T-cell (primary cell): Measurements from ENCODE around the gene CRLF1. TPM values are rescaled to one million over a fixed set of nuclear protein-coding genes. Genes with fewer than 3 reads are reported as not detected.

Experiments used
- ATAC-seq, 4 experiments: fragments of 200-7000 bp in 3 of 4; fragments of 150-1000 bp in 1 of 4; cut with Tn5 transposase; replicated peaks in 1 of 4; 1 replicate in 3 of 4; 2 replicates in 1 of 4; pipeline ENCODE4 v1.10.0; 2021; ENCODE audit warnings: moderate library complexity in 3 of 4, mild to moderate bottlenecking in 2 of 4, moderate number of reproducible peaks in 1 of 4
- CTCF ChIA-PET, 2 donors: fragments of 300-600 bp; sonication (Branson Sonifier 250); formaldehyde crosslinking; loops; one replicate each; lab custom pipeline; 2022; ENCODE audit warnings: antibody characterized with exemption in 2 of 2; lab: Charles Lee
- POLR2A ChIA-PET, 2 donors: fragments of 300-600 bp; sonication (Branson Sonifier 250); formaldehyde crosslinking; loops; one replicate each; lab custom pipeline; 2022; ENCODE audit warnings: antibody characterized with exemption in 2 of 2; lab: Charles Lee
- DNase-seq, 35 experiments: peaks; one replicate each; pipeline versions ENCODE4 v3.0.0 to v3.0.0-alpha.2; 2013 to 2023
- H3K27ac ChIP-seq: one replicate; pipeline ENCODE4 v1.5.1; 2013; ENCODE audit warnings: low read length
- H3K27me3 ChIP-seq, 2 experiments: replicated peaks in 1 of 2; 1 replicate in 1 of 2; 2 replicates in 1 of 2; pipeline versions ENCODE4 v1.6.1 to v1.7.0; 2013; ENCODE audit warnings: low read length in 1 of 2, mixed read lengths in 1 of 2; ENCODE audit not compliant: control insufficient read depth in 2 of 2, insufficient read depth in 2 of 2; ENCODE audit errors: extremely low read depth in 1 of 2
- H3K36me3 ChIP-seq, 2 donors: 1 replicate in 1 of 2; 2 replicates in 1 of 2; pipeline versions ENCODE4 v1.6.1 to v1.7.0; 2013; ENCODE audit warnings: low read length in 1 of 2; ENCODE audit not compliant: control insufficient read depth in 2 of 2, insufficient read depth in 1 of 2; ENCODE audit errors: extremely low read depth in 1 of 2
- H3K4me1 ChIP-seq, 2 experiments: 1 replicate in 1 of 2; 2 replicates in 1 of 2; pipeline versions ENCODE4 v1.6.1 to v1.7.0; 2013; ENCODE audit warnings: low read length in 2 of 2, mixed read lengths in 1 of 2; ENCODE audit not compliant: insufficient read depth in 2 of 2, control insufficient read depth in 1 of 2; ENCODE audit errors: extremely low read depth in 1 of 2
- H3K4me3 ChIP-seq, 2 donors: 1 replicate in 1 of 2; 2 replicates in 1 of 2; pipeline versions ENCODE4 v1.5.1 to v1.7.0; 2013; ENCODE audit warnings: mild to moderate bottlenecking in 2 of 2, low read length in 1 of 2, moderate library complexity in 1 of 2; ENCODE audit not compliant: control insufficient read depth in 1 of 2; ENCODE audit errors: extremely low read depth in 1 of 2
- H3K9me3 ChIP-seq: 2 replicates; pipeline ENCODE4 v1.7.0; 2013
- H3K27ac Mint-ChIP-seq, 2 donors: one replicate each; pipeline ENCODE4 v1.8.0; 2020 to 2021; ENCODE audit warnings: mild to moderate bottlenecking in 2 of 2, mixed read lengths in 2 of 2
- H3K27me3 Mint-ChIP-seq, 2 donors: one replicate each; pipeline ENCODE4 v1.8.0; 2021 to 2022; ENCODE audit warnings: mixed read lengths in 2 of 2
- H3K36me3 Mint-ChIP-seq: one replicate; pipeline ENCODE4 v1.8.0; 2021; ENCODE audit warnings: mixed read lengths
- H3K4me1 Mint-ChIP-seq, 3 donors: one replicate each; pipeline ENCODE4 v1.8.0; 2020 to 2022; ENCODE audit warnings: mixed read lengths in 3 of 3, mild to moderate bottlenecking in 1 of 3
- H3K4me3 Mint-ChIP-seq, 3 donors: one replicate each; pipeline ENCODE4 v1.8.0; 2020 to 2022; ENCODE audit warnings: mild to moderate bottlenecking in 3 of 3, mixed read lengths in 3 of 3, moderate library complexity in 3 of 3
- H3K9me3 Mint-ChIP-seq, 3 donors: one replicate each; pipeline ENCODE4 v1.8.0; 2020 to 2022; ENCODE audit warnings: mixed read lengths in 3 of 3
- WGBS: methylation state at CpG from one replicate; pipeline ENCODE4 v1.1.5; 2013; ENCODE audit warnings: missing lambda C conversion rate; ENCODE audit not compliant: insufficient coverage; 5-methylcytosine and 5-hydroxymethylcytosine counted together
- total RNA-seq, 35 experiments: library from RNA in 6 of 35; stranded (reverse) in 6 of 35; fragments of 120-200 nt in 1 of 35; gene quantifications; one replicate each; pipeline versions ENCODE4 v1.2.1 to v1.2.4 and lab custom pipeline; 2013 to 2026

Gene CRLF1
- total RNA-seq, 5 donors from 2014 or later (not counting 1 experiment from before 2014, with no cell fraction given), result 0.56 to 0.73 TPM; not detected in 3

DNA sequence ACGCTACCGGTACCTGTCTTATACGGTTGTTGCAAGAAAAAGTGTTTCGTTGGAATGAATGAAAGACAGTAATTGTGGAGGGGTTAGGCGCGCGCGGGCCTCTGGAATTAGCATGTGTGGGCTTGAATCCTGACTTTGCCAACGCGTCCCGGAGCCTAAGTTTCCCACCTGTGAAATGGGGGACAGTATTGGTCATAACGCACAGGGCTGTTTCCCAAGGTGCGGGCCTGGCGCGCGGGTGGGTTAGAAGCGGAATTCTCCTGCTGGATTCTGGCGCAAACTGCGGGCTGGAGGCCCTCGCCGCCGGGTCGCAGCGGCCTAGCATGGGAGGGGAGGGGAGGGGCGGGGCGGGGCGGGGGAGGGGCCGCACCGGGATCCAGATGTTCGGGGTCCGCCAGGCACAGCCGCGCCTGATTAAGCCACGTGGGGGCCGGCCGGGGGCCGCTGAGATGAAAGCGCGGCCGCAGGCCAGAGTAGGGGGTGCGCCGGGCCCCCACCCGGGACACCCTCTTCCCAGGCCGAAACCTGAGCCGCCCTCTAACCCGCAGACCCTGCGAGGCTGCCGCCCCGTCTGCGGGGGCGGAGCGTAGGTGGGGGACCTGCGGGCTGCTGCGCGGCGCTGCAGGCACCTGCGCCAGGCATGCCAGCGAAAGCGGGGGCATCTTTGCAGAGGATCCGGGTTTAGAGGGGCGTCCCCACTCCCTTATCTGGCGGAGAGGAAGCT lies 4.9 kb upstream of the CRLF1 start:
- WGBS, result 1% methylated on average over 38 of the region's 62 CpGs
- Mint-ChIP-seq H3K4me1 (peaks cover 16 to 37% (median 20%) of the 10 kb centered on the region in 3 donors), H3K4me3 (peak overlapping the region; percentile 67 to 78 (median 71)), H3K36me3 (no peaks in the 10 kb centered on the region), H3K27ac (peak overlapping the region in 1 of 2 donors; percentile 69), H3K27me3 (peaks cover 52 to 81% of the 10 kb centered on the region in 2 donors), H3K9me3 (no peaks in the 10 kb centered on the region)
- DNase-seq (peak in 3 of 35 experiments; percentile 14 to 43 (median 37)), ATAC-seq (peak; percentile 51 to 58 (median 53))
- Histone ChIP-seq H3K27ac (no peak overlapping the region), H3K27me3 (peaks cover 17 to 91% of the 10 kb centered on the region in 2 experiments), H3K9me3 (no peaks in the 10 kb centered on the region), H3K4me1 (peaks cover 6 to 42% of the 10 kb centered on the region in 2 experiments), H3K4me3 (peak overlapping the region; percentile 45 to 79), H3K36me3 (no peaks in the 10 kb centered on the region)
- CTCF ChIA-PET, result interaction anchor here in 1 of 2 donors (0.5 kb wide), 1 partner anchor 61 kb away, joined by 4 read pairs; no protein-coding TSS in a partner anchor
- POLR2A ChIA-PET, result no interaction called here

- Histone ChIP-seq H3K9me3 (no peaks in the 10 kb centered on the region), H3K36me3 (no peaks in the 10 kb centered on the region), H3K27ac (no peak overlapping the region), H3K4me3 (no peak overlapping the region), H3K4me1 (peaks cover 6 to 42% of the 10 kb centered on the region in 2 experiments), H3K27me3 (peaks cover 17 to 87% of the 10 kb centered on the region in 2 experiments)
- peaks cover 48 to 74% of the 10 kb centered on the region in 2 donors for H3K27me3 Mint-ChIP-seq
- peaks cover 16 to 37% (median 20%) of the 10 kb centered on the region in 3 donors for H3K4me1 Mint-ChIP-seq
- ChIA-PET POLR2A (no interaction called here), CTCF (no interaction called here)
- no peak for ATAC-seq
- H3K9me3 Mint-ChIP-seq, result no peaks in the 10 kb centered on the region
- DNase-seq, result no peak
- no peaks in the 10 kb centered on the region for H3K36me3 Mint-ChIP-seq
- H3K4me3 Mint-ChIP-seq, result peak overlapping the region; percentile 56 to 78 (median 58)
- H3K27ac Mint-ChIP-seq, result peak overlapping the region in 1 of 2 donors; percentile 69
- 4% methylated on average over 27 of the region's 45 CpGs for WGBS
These were observed 4.1 kb upstream of the CRLF1 start for GRCh38 chr19:18610556-18611326.

DNA sequence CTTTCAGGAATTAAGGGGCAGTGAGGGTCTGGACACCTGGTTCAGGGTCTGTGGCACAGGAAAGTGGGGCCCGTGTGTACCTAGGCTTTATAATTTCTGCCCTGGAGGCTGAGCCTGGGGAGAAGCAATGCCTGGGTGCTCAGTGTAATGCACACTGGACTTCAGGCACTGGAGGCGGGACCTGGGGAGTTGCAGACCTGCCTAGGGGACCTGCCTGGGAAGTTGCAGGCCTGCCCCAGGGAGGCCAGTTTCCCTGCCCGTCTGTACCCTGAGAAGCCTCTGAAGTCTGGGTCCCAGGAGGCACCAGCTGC lies 3.6 kb upstream of the CRLF1 start:
- H3K9me3 Mint-ChIP-seq, result no peaks in the 10 kb centered on the region
- H3K36me3 Mint-ChIP-seq, result no peaks in the 10 kb centered on the region
- peaks cover 20 to 41% (median 20%) of the 10 kb centered on the region in 3 donors for H3K4me1 Mint-ChIP-seq
- Histone ChIP-seq H3K27ac (no peak overlapping the region), H3K4me3 (no peak overlapping the region), H3K9me3 (no peaks in the 10 kb centered on the region), H3K27me3 (peaks cover 19 to 88% of the 10 kb centered on the region in 2 experiments), H3K4me1 (peaks cover 6 to 47% of the 10 kb centered on the region in 2 experiments), H3K36me3 (no peaks in the 10 kb centered on the region)
- no peak overlapping the region for H3K27ac Mint-ChIP-seq
- peak overlapping the region in 1 of 3 donors; percentile 32 for H3K4me3 Mint-ChIP-seq
- no peak for DNase-seq
- peaks cover 51 to 76% of the 10 kb centered on the region in 2 donors for H3K27me3 Mint-ChIP-seq
- POLR2A ChIA-PET, result interaction anchor here in 1 of 2 donors (0.6 kb wide), 1 partner anchor 13 kb away, joined by 6 read pairs; no protein-coding TSS in a partner anchor
- CTCF ChIA-PET, result no interaction called here
- 67% methylated on average over 2 of the region's 3 CpGs for WGBS
- no peak for ATAC-seq

DNA sequence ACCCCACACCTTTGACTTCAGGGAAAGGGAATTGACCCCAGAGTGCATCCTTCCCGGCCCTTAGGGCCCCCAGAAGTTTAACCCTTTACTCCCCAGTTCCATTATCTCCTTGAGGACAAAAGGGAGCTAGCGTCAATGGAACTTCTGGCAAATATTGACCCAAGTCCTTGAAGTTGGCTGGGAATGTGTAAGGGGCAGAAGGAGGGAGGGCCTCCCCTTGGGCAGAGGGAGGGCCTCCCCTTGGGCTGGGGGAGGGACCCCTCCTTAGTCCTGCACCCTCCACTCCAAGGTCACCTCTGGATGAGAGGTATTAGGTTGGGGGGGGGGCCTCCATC lies 3.1 kb upstream of the CRLF1 start:
- H3K4me1 ChIP-seq, result peaks cover 6 to 49% of the 10 kb centered on the region in 2 experiments
- ATAC-seq (no peak), DNase-seq (no peak)
- Mint-ChIP-seq H3K27ac (no peak overlapping the region), H3K9me3 (no peaks in the 10 kb centered on the region), H3K36me3 (no peaks in the 10 kb centered on the region), H3K4me1 (peaks cover 20 to 41% (median 20%) of the 10 kb centered on the region in 3 donors), H3K27me3 (peaks cover 47 to 76% of the 10 kb centered on the region in 2 donors), H3K4me3 (peak overlapping the region in 1 of 3 donors; percentile 32)
- H3K9me3 ChIP-seq, result no peaks in the 10 kb centered on the region
- no peaks in the 10 kb centered on the region for H3K36me3 ChIP-seq
- H3K4me3 ChIP-seq, result no peak overlapping the region
- H3K27me3 ChIP-seq, result peaks cover 17 to 88% of the 10 kb centered on the region in 2 experiments
- H3K27ac ChIP-seq, result no peak overlapping the region
- POLR2A ChIA-PET, result interaction anchor here in 1 of 2 donors (0.6 kb wide), 1 partner anchor 14 kb away, joined by 6 read pairs; no protein-coding TSS in a partner anchor
- WGBS, result no CpG with 5 or more reads among the region's 2 CpGs
- CTCF ChIA-PET, result no interaction called here

DNA sequence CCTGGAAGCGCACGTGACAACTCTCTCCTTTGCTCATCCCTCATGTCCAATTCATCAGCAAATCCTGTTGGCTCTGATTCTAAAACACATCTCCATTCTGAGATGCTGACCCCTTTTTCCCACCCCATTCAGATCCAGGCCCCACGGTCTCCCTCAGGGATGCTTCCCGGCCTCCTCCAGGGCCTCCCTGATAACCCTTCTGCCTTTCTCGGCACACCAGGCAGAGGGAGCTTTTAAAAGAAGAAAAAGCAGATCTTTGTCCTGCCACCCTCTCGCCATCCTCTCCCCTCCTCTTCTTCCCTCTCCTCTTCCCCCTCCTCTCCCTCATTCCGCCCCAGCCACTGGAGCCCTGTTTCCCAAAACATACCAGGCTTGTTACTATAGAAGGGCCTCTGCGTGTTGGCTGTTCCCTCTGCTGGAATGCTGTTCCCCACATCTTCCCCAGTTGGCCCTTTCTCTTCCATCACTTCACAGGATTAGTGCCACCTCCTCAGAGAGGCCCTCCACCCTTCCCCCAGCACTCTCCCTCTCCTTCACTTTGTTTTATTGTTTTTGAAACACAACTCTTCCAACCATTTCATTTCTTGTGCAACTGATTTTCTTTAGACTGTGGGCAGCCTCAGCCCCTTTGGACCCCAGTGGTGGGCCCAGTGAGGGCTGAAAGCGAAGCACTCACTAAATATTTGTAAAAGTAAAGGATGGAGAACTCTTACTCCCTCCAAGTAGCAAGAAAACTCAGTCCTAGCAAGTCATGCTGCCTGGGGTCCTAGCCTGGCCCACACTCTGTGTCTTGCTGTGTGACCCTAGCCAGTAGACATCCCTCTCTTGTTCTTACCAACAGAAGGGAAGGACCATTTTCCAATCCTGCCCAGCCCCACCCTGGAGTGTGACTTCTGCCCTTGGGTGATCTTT lies 2.5 kb upstream of the CRLF1 start:
- no peaks in the 10 kb centered on the region for H3K36me3 Mint-ChIP-seq
- H3K9me3 Mint-ChIP-seq, result no peaks in the 10 kb centered on the region
- peaks cover 20 to 41% (median 20%) of the 10 kb centered on the region in 3 donors for H3K4me1 Mint-ChIP-seq
- ChIA-PET POLR2A (interaction anchor here in 1 of 2 donors (0.6 kb wide), 1 partner anchor 14 kb away, joined by 6 read pairs; no protein-coding TSS in a partner anchor), CTCF (interaction anchor here in 1 of 2 donors (0.6 kb wide), 1 partner anchor 189 kb away, joined by 4 read pairs; no protein-coding TSS in a partner anchor)
- WGBS, result 34% methylated on average over 8 of the region's 9 CpGs
- H3K27me3 Mint-ChIP-seq, result peaks cover 41 to 75% of the 10 kb centered on the region in 2 donors
- ATAC-seq, result no peak
- Histone ChIP-seq H3K4me3 (no peak overlapping the region), H3K27me3 (peaks cover 17 to 88% of the 10 kb centered on the region in 2 experiments), H3K9me3 (no peaks in the 10 kb centered on the region), H3K27ac (no peak overlapping the region), H3K36me3 (no peaks in the 10 kb centered on the region), H3K4me1 (peaks cover 6 to 49% of the 10 kb centered on the region in 2 experiments)
- peak overlapping the region in 1 of 2 donors; percentile 15 for H3K27ac Mint-ChIP-seq
- DNase-seq, result no peak
- peak overlapping the region in 1 of 3 donors; percentile 9 for H3K4me3 Mint-ChIP-seq
